ENCODE results near the gene TENT4B.

GRCh38 chr16:50114357-50115129 is 38.6 kb upstream of the TENT4B start:
- TF ChIP-seq HDGF (IDR thresholded peaks at IDR 0.05; ENCODE audit: borderline replicate concordance) (no peak), SP1 (IDR thresholded peaks at IDR 0.05) (no peak), FOXK2 (IDR thresholded peaks at IDR 0.05) (no peak), ARNT (IDR thresholded peaks at IDR 0.05) (no peak), FOXA1 (IDR thresholded peaks at IDR 0.05) (no peak), SUZ12 (IDR thresholded peaks at IDR 0.05) (no peak), FOXM1 (IDR thresholded peaks at IDR 0.05; ENCODE audit: borderline replicate concordance) (no peak), L3MBTL2 (conservative IDR thresholded peaks at IDR 0.05) (no peak), LEF1 (IDR thresholded peaks at IDR 0.05; ENCODE audit: borderline replicate concordance) (no peak), BHLHE40 (IDR thresholded peaks at IDR 0.05; ENCODE audit: borderline replicate concordance) (no peak), ZNF384 (IDR thresholded peaks at IDR 0.05) (no peak), CTBP1 (IDR thresholded peaks at IDR 0.05; ENCODE audit: borderline replicate concordance) (no peak), TARDBP (IDR thresholded peaks at IDR 0.05) (no peak), ELF4 (IDR thresholded peaks at IDR 0.05) (no peak)
